Left ventricle myocardium inferior (tissue), 1 donor: ENCODE results near the gene FASTKD3. TPM values are rescaled to one million over a fixed set of nuclear protein-coding genes. Genes with fewer than 3 reads are reported as not detected.
A peak's percentile ranks its signal among the peaks of the same experiment; 100 is the strongest.

Experiments used
- DNase-seq: peaks from one replicate; pipeline ENCODE4 v3.0.0-alpha.2; 2020
- H3K27ac ChIP-seq: fragments of 200-600 bp; replicated peaks from 2 replicates; pipeline ENCODE4 v1.8.0; 2021
- H3K27me3 ChIP-seq: fragments of 200-600 bp; 2 replicates; pipeline ENCODE4 v1.8.0; 2021; ENCODE audit warnings: low read depth
- H3K36me3 ChIP-seq: fragments of 200-600 bp; 2 replicates; pipeline ENCODE4 v1.8.0; 2021
- H3K4me1 ChIP-seq: fragments of 200-600 bp; 2 replicates; pipeline ENCODE4 v1.8.0; 2021
- H3K4me3 ChIP-seq: fragments of 200-600 bp; 2 replicates; pipeline ENCODE4 v1.8.0; 2021; ENCODE audit warnings: mild to moderate bottlenecking, moderate library complexity
- H3K9me3 ChIP-seq: fragments of 200-600 bp; replicated peaks from 2 replicates; pipeline ENCODE4 v1.8.0; 2021
- CTCF ChIP-seq: fragments of 200-600 bp; IDR thresholded peaks from 2 replicates; pipeline ENCODE4 v1.8.0; 2021; ENCODE audit warnings: antibody characterized with exemption, mild to moderate bottlenecking, borderline replicate concordance
- intact Hi-C: fragments of 100-400 bp; cut with micrococcal nuclease; formaldehyde crosslinking; loops from one replicate; pipeline ENCODE4 v1.11.0; 2022
- total RNA-seq: library from RNA; stranded (reverse); fragmentation: NEBNext Ultra II Directional; extraction: Animal tissue kit (Norgen Biotek cat#: 25700); gene quantifications from one replicate; pipeline ENCODE4 v1.2.1, GENCODE V29; 2021
- donor health status: DM: no; HTN: yes; CAD: no; lungs with severe emphysema.

The FASTKD3 gene
- total RNA-seq, 1 donor from 2014 or later: 5.8 TPM

DNA sequence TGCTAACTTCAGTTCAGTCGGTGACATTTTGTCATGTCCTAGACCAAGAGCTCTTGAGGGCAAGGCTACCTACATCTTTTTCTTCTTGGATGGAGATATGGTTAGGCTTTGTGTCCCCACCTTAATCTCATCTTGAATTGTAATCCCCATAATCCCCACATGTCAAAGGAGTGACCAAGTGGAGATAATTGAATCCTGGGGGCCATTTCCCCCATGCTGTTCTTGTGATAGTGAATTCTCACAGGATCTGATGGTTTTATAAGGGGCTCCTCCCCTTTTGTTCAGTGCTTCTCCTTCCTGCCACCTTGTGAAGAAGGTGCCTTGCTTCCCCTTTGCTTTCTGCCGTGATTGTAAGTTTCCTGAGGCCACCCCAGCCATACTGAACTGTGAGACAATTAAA is 15.8 kb downstream of the FASTKD3 start:
- DNase-seq: no peak
- no peak overlapping the region for H3K27ac ChIP-seq
- TF ChIP-seq CTCF: no peak
- intact Hi-C loops: no loop called here
- peaks cover 16% of the 10 kb centered on the region for H3K4me1 ChIP-seq
- H3K9me3 ChIP-seq: no peaks in the 10 kb centered on the region
- no peaks in the 10 kb centered on the region for H3K36me3 ChIP-seq
- no peak overlapping the region for H3K4me3 ChIP-seq
- peaks cover 36% of the 10 kb centered on the region for H3K27me3 ChIP-seq

- Histone ChIP-seq H3K36me3 (no peaks in the 10 kb centered on the region), H3K27ac (no peak overlapping the region), H3K27me3 (peaks cover 41% of the 10 kb centered on the region), H3K9me3 (no peaks in the 10 kb centered on the region), H3K4me3 (no peak overlapping the region), H3K4me1 (peaks cover 16% of the 10 kb centered on the region)
- DNase-seq: no peak
- intact Hi-C loops: no loop called here
- TF ChIP-seq CTCF: no peak
Measured at GRCh38 chr5:7852542-7852941, 16.3 kb downstream of the FASTKD3 start.

GRCh38 chr5:7851617-7852289 is 17.1 kb downstream of the FASTKD3 start:
- TF ChIP-seq CTCF: no peak
- peaks cover 49% of the 10 kb centered on the region for H3K27me3 ChIP-seq
- no peak overlapping the region for H3K4me3 ChIP-seq
- peaks cover 16% of the 10 kb centered on the region for H3K4me1 ChIP-seq
- no peaks in the 10 kb centered on the region for H3K9me3 ChIP-seq
- DNase-seq: no peak
- intact Hi-C loops: no loop called here
- H3K27ac ChIP-seq: no peak overlapping the region
- no peaks in the 10 kb centered on the region for H3K36me3 ChIP-seq

- Histone ChIP-seq H3K27me3 (peaks cover 54% of the 10 kb centered on the region), H3K36me3 (no peaks in the 10 kb centered on the region), H3K4me3 (peak overlapping the region; percentile 67), H3K9me3 (no peaks in the 10 kb centered on the region), H3K27ac (no peak overlapping the region), H3K4me1 (peaks cover 16% of the 10 kb centered on the region)
- TF ChIP-seq CTCF: no peak
- DNase-seq: no peak
- intact Hi-C loops: no loop called here
Measured at GRCh38 chr5:7851240-7851592, 17.6 kb downstream of the FASTKD3 start.

- Histone ChIP-seq H3K27me3 (peaks cover 60% of the 10 kb centered on the region), H3K4me1 (peaks cover 16% of the 10 kb centered on the region), H3K36me3 (no peaks in the 10 kb centered on the region), H3K27ac (no peak within 1 kb of the TSS), H3K4me3 (peak within 1 kb of the TSS; percentile 67), H3K9me3 (no peaks in the 10 kb centered on the region)
- peak; percentile 33 for DNase-seq
- peak; percentile 40 for TF ChIP-seq CTCF
- intact Hi-C loops: no loop called here
Measured at GRCh38 chr5:7850395-7851239, 18.2 kb downstream of the FASTKD3 start, which contains the start of gene CFAP90. CFAP90 (minus strand) TSS chr5:7851133; CDS start chr5:7851021, 112 bp downstream.
